ENCODE data around the gene ARF1. TPM values are rescaled to one million over a fixed set of nuclear protein-coding genes. Genes with fewer than 3 reads are reported as not detected.
A peak's percentile ranks its signal among the peaks of the same experiment; 100 is the strongest.

The ARF1 gene
- total and polyA plus RNA-seq, 2 of the 8 experiments (the other 6 are each of a cell fraction or from before 2014, with no cell fraction given), result 265 to 471 TPM

DNA sequence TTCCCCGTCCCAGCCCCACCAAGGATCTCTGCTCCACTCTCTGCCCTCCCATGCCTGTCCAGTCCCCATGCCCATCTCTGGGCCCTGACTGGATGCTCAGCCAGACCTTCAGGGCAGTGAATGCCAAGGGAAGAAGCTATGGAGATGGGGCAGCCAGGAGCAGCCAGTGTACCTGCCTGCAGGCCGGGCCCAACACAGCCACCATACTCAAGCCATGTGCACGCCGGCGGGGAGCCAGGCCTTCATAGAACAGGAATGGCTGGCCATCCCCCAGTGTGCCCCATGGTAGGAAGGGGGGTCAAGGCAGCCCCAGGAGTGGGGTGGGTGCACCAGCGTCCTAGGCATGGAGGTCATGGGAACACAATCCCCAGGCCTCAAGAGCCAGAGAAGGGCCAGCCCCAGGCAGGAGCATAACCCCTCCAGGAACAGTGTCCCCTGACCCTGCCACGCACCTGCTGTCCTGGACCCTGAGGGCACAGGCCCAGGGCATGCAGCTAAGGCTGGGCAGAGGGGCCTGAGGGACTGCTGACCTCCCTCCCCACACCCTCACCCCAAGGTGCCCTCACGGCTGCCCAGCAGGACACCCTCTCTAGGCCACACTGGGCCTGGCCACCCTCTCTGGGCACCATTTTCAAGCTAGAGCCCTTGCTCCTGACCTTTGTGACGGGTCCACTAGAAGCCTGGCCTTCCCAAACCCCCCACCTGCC, 20.3 kb upstream of the ARF1 start:
- Histone ChIP-seq H3K56ac (replicated peaks; ENCODE audit: insufficient read length, low read depth, low read length) (no peak overlapping the region), H3K23me2 (ENCODE audit: low read depth, low read length) (peaks cover 2% of the 10 kb centered on the region; the same call in 1 of the 2 replicates), H2BK120ac (replicated peaks; ENCODE audit: low read depth, low read length) (no peak overlapping the region), H3K14ac (ENCODE audit: insufficient read length) (no peak overlapping the region), H3K79me1 (ENCODE audit: low read depth, low read length) (no peaks in the 10 kb centered on the region), H3K9me3 (ENCODE audit: insufficient read depth in 2 of 2, low read depth in 1 of 2, low read length in 1 of 2) (no peaks in the 10 kb centered on the region), H3K4me2 (ENCODE audit: insufficient read depth in 1 of 2, low read depth in 2 of 2, low read length in 2 of 2) (no peak overlapping the region), H2BK5ac (ENCODE audit: low read depth, low read length) (no peak overlapping the region), H3K79me2 (ENCODE audit: control insufficient read depth in 1 of 2, insufficient read depth in 2 of 2, low read length in 2 of 2) (no peaks in the 10 kb centered on the region), H2AK5ac (ENCODE audit: low read depth, low read length) (no peak overlapping the region), H3K9ac (replicated peaks in 1 of 4; ENCODE audit: extremely low read depth in 1 of 4, low read depth in 3 of 4, low read length in 3 of 4) (no peak overlapping the region), H3K4me1 (replicated peaks in 1 of 4; ENCODE audit: control insufficient read depth in 3 of 4, insufficient read depth in 4 of 4, low read length in 3 of 4) (peaks cover 0 to 7% (median 2%) of the 10 kb centered on the region in 4 experiments; a peak in 3 of 7 replicates), H3K4ac (replicated peaks; ENCODE audit: insufficient read length, low read depth, low read length) (no peak overlapping the region), H3K27ac (ENCODE audit: low read depth, low read length) (no peak overlapping the region), H2BK12ac (ENCODE audit: low read depth, low read length) (no peak overlapping the region), H4K8ac (ENCODE audit: extremely low read depth, insufficient read depth, low read length) (no peak overlapping the region), H4K20me1 (replicated peaks in 1 of 2; ENCODE audit: control insufficient read depth in 1 of 2, insufficient read depth in 2 of 2, low read length in 2 of 2) (peaks cover 0 to 3% of the 10 kb centered on the region in 2 experiments), H3K4me3 (ENCODE audit: extremely low read depth in 1 of 4, insufficient read depth in 2 of 4, low read depth in 3 of 4, low read length in 4 of 4) (no peak overlapping the region), H3K36me3 (ENCODE audit: control insufficient read depth in 2 of 4, insufficient read depth in 4 of 4, low read length in 3 of 4) (no peaks in the 10 kb centered on the region), H4K91ac (replicated peaks; ENCODE audit: insufficient read length, low read length) (no peak overlapping the region), H2AFZ (ENCODE audit: low read length) (no peak overlapping the region), H3K18ac (ENCODE audit: extremely low read depth, low read length) (no peak overlapping the region), H2BK20ac (ENCODE audit: low read length) (no peak overlapping the region), H3K27me3 (replicated peaks in 1 of 4; ENCODE audit: control insufficient read depth in 3 of 4, extremely low read depth in 1 of 4, insufficient read depth in 3 of 4, low read length in 3 of 4) (peaks cover 32 to 82% (median 75%) of the 10 kb centered on the region in 4 experiments), H2BK15ac (ENCODE audit: low read length) (no peak overlapping the region), H3K23ac (ENCODE audit: insufficient read length) (no peak overlapping the region), H4K5ac (ENCODE audit: insufficient read length, low read depth, low read length) (no peak overlapping the region)
- FAIRE-seq (no peak), DNase-seq (ENCODE audit: low read depth in 1 of 2, low spot score in 2 of 2) (peak in 1 of 2 experiments; percentile 43)
- ChIA-PET CTCF (ENCODE audit: partially characterized antibody) (interaction anchor here (1.0 to 14.1 kb wide), 5 partner anchors 11 to 60 kb away, joined by 3 to 197 read pairs (median 6); partner anchors contain the start of gene WNT3A), POLR2A (ENCODE audit: partially characterized antibody) (interaction anchor here (1.7 to 2.0 kb wide), 2 partner anchors 12 to 20 kb away, joined by 4 to 5 read pairs; no protein-coding TSS in a partner anchor)
- no peak for TF ChIP-seq POLR2A (IDR thresholded peaks at IDR 0.05; ENCODE audit: control extremely low read depth in 1 of 2, low read depth in 2 of 2, low read length in 2 of 2)
- no peak for TF ChIP-seq KDM4A (IDR thresholded peaks at IDR 0.05; ENCODE audit: low read depth, low read length, severe bottlenecking)
- TF ChIP-seq SIRT6 (IDR thresholded peaks at IDR 0.05; ENCODE audit: low read length), result no peak
- TF ChIP-seq RXRA (IDR thresholded peaks at IDR 0.05; ENCODE audit: insufficient read depth, low read depth, low read length), result no peak
- TF ChIP-seq JUN (IDR thresholded peaks at IDR 0.05; ENCODE audit: low read depth, low read length), result no peak
- no peak for TF ChIP-seq FOSL1 (IDR thresholded peaks at IDR 0.05; ENCODE audit: insufficient read depth, low read depth, low read length)
- TF ChIP-seq BCL11A (IDR thresholded peaks at IDR 0.05; ENCODE audit: low read depth in 2 of 2, low read length in 2 of 2), result no peak
- WGBS, 2 experiments (ENCODE audit: extremely low coverage in 1 of 2, insufficient coverage in 1 of 2, insufficient read length in 1 of 2, insufficient replicate concordance in 2 of 2, low coverage in 1 of 2, low lambda C conversion rate in 2 of 2, missing lambda C conversion rate in 1 of 2), result 88% methylated on average over 7 of the region's 9 CpGs; no CpG with 5 or more reads in 1 of the 2 experiments
